HG03066 (cell line): ENCODE results near the gene F13A1.
"Not testable (repeated sequence)": the region's sequence is repeated elsewhere in the genome, so short reads cannot be mapped to it uniquely, and the experiment has no call there.

Experiments used
- ATAC-seq: cut with Tn5 transposase; IDR thresholded peaks from one replicate; pipeline ENCODE4 v1.9.1; 2021; ENCODE audit warnings: low read depth; ENCODE audit not compliant: unreplicated experiment

Gene F13A1

GRCh38 chr6:6320901-6321300 lies 439 bp upstream of the F13A1 start:
- no peak for ATAC-seq

- no peak for ATAC-seq
Measured at GRCh38 chr6:6317825-6318733, 2.4 kb downstream of the F13A1 start.

GRCh38 chr6:6317386-6317785 lies 3.1 kb downstream of the F13A1 start:
- no peak for ATAC-seq

- ATAC-seq, result no peak
Measured at GRCh38 chr6:6315660-6316059, 4.8 kb downstream of the F13A1 start.

GRCh38 chr6:6314596-6314995 lies 5.9 kb downstream of the F13A1 start:
- no peak for ATAC-seq

GRCh38 chr6:6312901-6313441 lies 7.5 kb downstream of the F13A1 start:
- ATAC-seq, result no peak

- ATAC-seq, result no peak
Measured at GRCh38 chr6:6305575-6305974, 14.9 kb downstream of the F13A1 start.

- ATAC-seq, result not testable (repeated sequence)
Measured at GRCh38 chr6:6300383-6300782, 20.1 kb downstream of the F13A1 start.

- ATAC-seq, result no peak
Measured at GRCh38 chr6:6293317-6293716, 27.1 kb downstream of the F13A1 start.

GRCh38 chr6:6287415-6287814 lies 33.0 kb downstream of the F13A1 start:
- no peak for ATAC-seq

- ATAC-seq, result no peak
Measured at GRCh38 chr6:6285679-6286078, 34.8 kb downstream of the F13A1 start.

- no peak for ATAC-seq
Measured at GRCh38 chr6:6284221-6284966, 36.1 kb downstream of the F13A1 start.

- no peak for ATAC-seq
Measured at GRCh38 chr6:6283746-6284145, 36.7 kb downstream of the F13A1 start.

GRCh38 chr6:6282716-6283115 lies 37.7 kb downstream of the F13A1 start:
- ATAC-seq, result no peak

GRCh38 chr6:6277413-6277812 lies 43.0 kb downstream of the F13A1 start:
- ATAC-seq, result no peak

- no peak for ATAC-seq
Measured at GRCh38 chr6:6270948-6271535, 49.4 kb downstream of the F13A1 start.

- ATAC-seq, result no peak
Measured at GRCh38 chr6:6260196-6260722, 60.2 kb downstream of the F13A1 start.

GRCh38 chr6:6256886-6257285 lies 63.6 kb downstream of the F13A1 start:
- ATAC-seq, result no peak

- no peak for ATAC-seq
Measured at GRCh38 chr6:6256259-6256658, 64.2 kb downstream of the F13A1 start.

GRCh38 chr6:6251555-6252280 lies 68.7 kb downstream of the F13A1 start:
- no peak for ATAC-seq
